ENCODE results near the gene KCNH1.

KCNH1 gene, protein sequence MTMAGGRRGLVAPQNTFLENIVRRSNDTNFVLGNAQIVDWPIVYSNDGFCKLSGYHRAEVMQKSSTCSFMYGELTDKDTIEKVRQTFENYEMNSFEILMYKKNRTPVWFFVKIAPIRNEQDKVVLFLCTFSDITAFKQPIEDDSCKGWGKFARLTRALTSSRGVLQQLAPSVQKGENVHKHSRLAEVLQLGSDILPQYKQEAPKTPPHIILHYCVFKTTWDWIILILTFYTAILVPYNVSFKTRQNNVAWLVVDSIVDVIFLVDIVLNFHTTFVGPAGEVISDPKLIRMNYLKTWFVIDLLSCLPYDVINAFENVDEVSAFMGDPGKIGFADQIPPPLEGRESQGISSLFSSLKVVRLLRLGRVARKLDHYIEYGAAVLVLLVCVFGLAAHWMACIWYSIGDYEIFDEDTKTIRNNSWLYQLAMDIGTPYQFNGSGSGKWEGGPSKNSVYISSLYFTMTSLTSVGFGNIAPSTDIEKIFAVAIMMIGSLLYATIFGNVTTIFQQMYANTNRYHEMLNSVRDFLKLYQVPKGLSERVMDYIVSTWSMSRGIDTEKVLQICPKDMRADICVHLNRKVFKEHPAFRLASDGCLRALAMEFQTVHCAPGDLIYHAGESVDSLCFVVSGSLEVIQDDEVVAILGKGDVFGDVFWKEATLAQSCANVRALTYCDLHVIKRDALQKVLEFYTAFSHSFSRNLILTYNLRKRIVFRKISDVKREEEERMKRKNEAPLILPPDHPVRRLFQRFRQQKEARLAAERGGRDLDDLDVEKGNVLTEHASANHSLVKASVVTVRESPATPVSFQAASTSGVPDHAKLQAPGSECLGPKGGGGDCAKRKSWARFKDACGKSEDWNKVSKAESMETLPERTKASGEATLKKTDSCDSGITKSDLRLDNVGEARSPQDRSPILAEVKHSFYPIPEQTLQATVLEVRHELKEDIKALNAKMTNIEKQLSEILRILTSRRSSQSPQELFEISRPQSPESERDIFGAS

GRCh38 chr1:211133836-211134669 lies at the start of gene KCNH1:
Gene KCNH1 (minus strand): TSS chr1:211134148. CDS start chr1:211133945, 203 bp downstream.
- DNase-seq = peak; percentile 76

DNA sequence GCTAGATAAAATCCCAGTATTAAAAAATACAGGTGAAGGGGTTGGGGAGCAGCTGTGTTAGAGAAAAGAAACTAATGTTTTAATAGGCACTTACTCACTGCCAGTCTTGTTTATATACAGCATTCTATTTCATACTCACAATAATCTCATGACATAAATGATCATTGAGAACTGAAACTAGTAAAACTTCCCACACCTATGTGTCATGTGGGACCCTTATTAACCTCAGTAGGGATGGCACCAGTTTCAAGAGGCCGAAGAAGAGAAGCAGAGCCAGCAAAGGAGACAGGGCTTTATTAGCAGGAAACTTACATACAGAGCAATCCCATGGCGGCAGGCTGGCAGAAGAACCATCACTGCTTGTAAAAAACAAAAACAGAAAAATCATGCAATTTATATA lies 48.8 kb upstream of the KCNH1 start:
- DNase-seq = no peak

DNA sequence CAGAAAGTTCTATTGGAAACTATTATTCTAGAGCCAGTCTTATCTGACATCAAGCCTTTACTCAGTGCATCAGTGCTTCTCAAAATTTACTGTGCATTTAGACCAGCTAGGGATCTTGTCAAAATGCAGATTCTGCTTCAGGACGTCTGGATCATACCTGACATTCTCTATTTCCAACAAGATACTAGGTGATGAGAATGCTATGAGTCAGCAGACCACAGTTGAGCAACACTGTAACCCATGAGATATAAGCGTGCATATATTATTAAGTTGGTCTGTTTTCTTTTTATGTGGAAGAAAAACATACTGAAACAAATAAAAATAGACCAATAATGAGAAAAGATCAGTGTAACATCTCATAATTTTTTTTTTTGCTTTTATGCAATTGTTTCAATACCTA lies 40.4 kb upstream of the KCNH1 start:
- DNase-seq = no peak

DNA sequence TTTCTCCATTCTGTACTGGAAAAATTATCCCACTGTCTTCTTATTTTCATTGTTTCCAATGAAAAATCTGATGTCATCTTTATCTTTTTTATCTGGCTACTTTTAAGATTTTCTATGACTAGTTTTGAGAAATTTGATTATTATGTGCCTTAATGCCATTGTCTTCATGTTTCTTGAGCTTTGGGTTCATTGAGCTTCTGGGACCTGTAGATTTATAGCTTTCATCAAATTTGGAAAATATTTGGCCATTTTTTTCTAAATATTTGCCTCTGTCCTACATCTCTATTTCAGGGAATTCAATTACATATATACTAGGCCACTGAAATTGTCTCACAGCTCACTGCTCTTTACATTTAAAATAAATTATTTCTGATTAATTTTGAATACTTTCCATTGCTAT lies 38.7 kb upstream of the KCNH1 start:
- no peak for DNase-seq

DNA sequence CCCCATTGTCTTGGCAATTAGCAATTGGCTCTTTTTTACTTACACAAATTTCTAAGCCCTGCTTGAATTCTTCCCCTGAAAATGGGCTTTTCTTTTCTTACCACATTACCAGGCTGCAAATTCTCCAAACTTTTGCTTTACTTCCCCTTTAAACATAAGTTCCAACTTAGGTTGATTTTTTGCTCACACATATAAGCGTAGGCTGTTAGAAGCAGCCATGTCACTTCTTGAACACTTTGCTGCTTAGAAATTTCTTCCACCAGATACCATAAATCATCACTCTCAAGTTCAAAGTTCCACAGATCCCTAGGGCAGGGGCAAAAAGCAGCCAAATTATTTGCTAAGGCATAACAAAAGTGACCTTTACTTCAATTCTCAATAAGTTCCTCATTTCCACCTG lies 35.4 kb upstream of the KCNH1 start:
- no peak for DNase-seq

- no peak for DNase-seq
Measured at GRCh38 chr1:211158866-211159265, 24.9 kb upstream of the KCNH1 start.

- DNase-seq = no peak
Measured at GRCh38 chr1:211155040-211155439, 21.1 kb upstream of the KCNH1 start.

GRCh38 chr1:211153932-211154331 lies 20.0 kb upstream of the KCNH1 start:
- DNase-seq = no peak

GRCh38 chr1:211148366-211148765 lies 14.4 kb upstream of the KCNH1 start:
- DNase-seq = no peak

GRCh38 chr1:211145944-211146343 lies 12.0 kb upstream of the KCNH1 start:
- no peak for DNase-seq

- peak; percentile 68 for DNase-seq
Measured at GRCh38 chr1:211135342-211135950, 1.5 kb upstream of the KCNH1 start.

- DNase-seq = no peak
Measured at GRCh38 chr1:211133393-211133835, 534 bp downstream of the KCNH1 start.

DNA sequence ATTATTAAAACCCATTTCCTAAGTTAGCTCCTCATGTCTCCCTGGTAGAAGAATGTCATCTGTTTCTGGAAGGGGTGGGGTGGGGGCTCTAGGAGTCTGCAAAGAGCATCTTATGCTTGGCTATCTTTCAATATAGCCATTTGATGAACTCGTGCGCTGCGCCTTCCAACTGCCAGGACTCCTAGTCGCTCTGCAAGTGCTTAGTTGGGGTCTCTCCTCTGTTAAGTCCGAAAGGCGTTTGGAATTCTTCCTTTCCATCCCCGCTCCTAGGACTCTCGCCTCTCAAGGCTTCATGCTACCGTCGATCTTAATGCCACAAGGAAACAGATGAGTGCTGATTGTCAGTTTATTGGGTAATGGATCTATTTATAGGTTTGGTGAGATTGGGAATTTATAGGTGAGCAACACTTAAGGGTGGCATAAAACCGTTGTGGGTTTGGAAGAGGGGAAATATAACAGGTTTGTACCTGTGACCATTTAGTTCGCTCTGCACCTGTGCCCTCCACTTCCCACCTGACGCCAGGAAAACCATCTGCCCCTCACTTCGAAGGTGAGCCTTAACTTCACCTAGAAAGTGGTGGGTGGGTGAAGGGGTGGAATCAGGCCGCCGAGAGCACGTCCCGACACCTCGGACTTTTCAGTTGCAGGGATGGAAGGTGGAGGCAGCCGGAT lies 1.1 kb downstream of the KCNH1 start:
- no peak for DNase-seq

- DNase-seq = no peak
Measured at GRCh38 chr1:211129776-211130175, 4.2 kb downstream of the KCNH1 start.

GRCh38 chr1:211127166-211127565 lies 6.8 kb downstream of the KCNH1 start:
- no peak for DNase-seq

- no peak for DNase-seq
Measured at GRCh38 chr1:211126622-211127021, 7.3 kb downstream of the KCNH1 start.

DNA sequence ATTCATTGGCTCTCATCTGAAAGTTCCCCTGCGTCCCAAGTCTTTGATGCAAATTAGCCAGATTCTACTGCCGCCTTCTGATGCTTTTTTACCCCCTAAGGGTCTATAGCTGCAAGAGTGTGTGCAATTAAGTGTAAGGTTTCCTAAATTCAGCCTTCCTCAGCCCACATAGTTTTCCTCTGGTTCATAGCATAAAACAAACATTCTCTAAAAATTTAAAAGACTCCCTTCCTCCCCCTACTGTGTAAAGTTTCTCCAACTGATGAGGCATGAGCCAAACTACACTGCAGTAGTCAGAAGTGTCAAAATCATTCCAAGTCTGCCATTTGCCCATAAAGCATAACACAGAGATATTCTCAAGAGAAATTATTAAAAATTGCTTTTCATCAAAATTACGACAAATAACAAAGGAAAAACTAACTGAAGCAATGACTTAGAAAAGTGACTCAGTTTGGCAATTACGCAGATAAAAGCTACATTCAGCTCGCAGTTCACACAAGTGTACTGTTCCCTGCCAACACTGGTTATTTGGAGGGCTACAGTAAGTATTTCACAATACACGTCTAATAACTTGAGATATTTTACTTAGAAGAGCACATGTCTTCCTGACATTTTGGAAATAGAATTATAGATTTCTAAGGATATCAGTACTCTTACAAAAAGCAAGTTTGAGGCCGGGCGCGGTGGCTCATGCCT lies 15.4 kb downstream of the KCNH1 start:
- DNase-seq = no peak

DNA sequence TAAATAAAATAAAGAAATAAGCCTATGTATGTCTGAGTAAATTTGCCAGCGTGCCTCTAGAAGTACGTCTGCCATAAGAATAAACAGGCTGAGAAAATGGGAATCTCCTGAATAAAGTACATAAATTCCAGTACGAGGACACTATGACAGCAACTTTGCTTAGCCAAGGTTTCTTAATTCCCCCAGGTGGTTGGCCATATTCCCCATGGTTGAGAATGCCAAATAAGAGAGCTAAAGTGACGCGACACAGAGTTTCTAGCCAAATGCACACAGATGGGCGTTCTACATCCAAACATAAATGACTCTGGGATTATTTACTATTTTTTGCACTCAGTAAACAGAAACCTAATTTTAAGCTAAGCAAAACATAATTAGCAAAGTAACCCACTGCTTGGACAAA lies 19.5 kb downstream of the KCNH1 start:
- DNase-seq = no peak

DNA sequence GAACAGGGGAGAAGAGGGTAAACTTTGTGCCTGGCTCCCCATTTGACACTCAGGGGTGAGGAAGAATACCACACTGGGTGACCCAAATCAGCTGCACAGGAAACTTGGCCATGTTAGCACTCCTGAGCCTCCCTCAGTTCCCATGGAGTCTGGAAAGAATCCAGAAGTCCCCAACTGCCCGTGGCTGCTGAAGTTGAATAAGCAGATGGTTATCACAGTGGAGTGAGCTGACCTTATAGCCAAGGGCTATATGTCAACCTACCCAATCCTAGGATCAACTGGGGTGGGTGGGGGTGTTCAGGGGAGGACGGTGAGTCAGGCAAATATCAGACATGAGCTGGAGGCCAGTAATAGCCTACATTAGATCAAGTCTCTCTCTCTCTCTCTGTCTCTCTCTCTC lies 20.4 kb downstream of the KCNH1 start:
- DNase-seq = no peak

GRCh38 chr1:211111351-211111750 lies 22.6 kb downstream of the KCNH1 start:
- no peak for DNase-seq

DNA sequence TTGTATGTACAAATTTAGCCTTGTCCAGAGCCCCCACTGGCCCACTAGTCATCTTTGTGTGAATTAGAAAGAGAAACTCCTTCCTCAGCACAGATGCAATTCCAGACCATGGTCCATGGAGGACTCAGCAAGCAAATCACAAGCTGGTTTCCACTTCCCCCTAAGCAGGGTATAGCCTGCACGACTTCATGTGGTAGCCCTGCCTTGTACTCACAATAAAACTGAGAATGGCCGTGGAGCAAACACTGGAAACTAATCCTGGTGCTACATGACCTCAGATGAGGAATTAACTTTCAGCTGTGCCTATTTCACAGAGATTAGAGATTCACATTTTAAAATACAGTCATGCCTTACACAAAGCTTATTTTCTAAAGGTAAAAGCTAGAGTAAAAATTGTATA lies 32.5 kb downstream of the KCNH1 start:
- DNase-seq = no peak

Data from NCI-H1694 (cell line).